Measurements from ENCODE around the gene NEK2. TPM values are rescaled to one million over a fixed set of nuclear protein-coding genes. Genes with fewer than 3 reads are reported as not detected.

NEK2 gene
- total and polyA plus RNA-seq, 4 donors = 0.61 to 5.9 (median 0.83) TPM

DNA sequence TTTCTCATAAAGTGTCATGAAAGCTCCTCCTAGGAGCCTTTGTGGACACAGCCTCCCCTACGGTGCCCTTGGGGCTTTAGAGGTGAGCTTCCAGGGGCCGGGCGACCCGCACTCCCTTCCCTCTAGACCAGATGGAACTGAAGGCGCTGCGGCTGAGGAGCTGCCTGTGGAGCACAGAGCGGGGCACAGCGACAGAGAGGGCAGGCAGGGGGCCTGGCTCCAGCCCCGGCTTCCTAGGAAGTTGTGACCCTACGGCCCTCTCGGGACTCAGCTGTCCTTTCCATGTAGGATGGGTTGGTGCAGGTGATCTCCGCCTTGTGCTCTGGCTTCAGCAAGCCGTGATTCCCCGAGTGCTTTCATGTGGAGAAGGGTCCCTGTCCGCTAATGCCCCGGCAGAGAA, 23.6 kb upstream of the NEK2 start:
- TF ChIP-seq CTCF (IDR thresholded peaks at IDR 0.05; ENCODE audit: control extremely low read depth, extremely low read depth) = no peak
- WGBS, 2 donors = 61 to 68% methylated on average over 16 of the region's 16 CpGs
- H3K4me3 ChIP-seq = no peak overlapping the region
- ATAC-seq (ENCODE audit: insufficient read depth, low FRiP score) = no peak
- H3K27me3 ChIP-seq (ENCODE audit: control insufficient read depth in 3 of 3, insufficient read depth in 3 of 3, low read length in 2 of 3) = peaks cover 0 to 25% (median 0%) of the 10 kb centered on the region in 3 donors
- H3K27ac ChIP-seq (ENCODE audit: low read depth in 1 of 2, low read length in 1 of 2) = no peak overlapping the region
- DNase-seq = no peak
- H3K9me3 ChIP-seq (ENCODE audit: control insufficient read depth in 4 of 4, insufficient read depth in 3 of 4, low read length in 3 of 4) = no peaks in the 10 kb centered on the region
- H3K36me3 ChIP-seq (ENCODE audit: control insufficient read depth in 4 of 4, insufficient read depth in 4 of 4, low read length in 4 of 4) = no peaks in the 10 kb centered on the region
- H3K4me1 ChIP-seq (ENCODE audit: control insufficient read depth in 5 of 5, insufficient read depth in 5 of 5, low read length in 5 of 5) = peaks cover 0 to 6% (median 0%) of the 10 kb centered on the region in 5 donors
- H3K9ac ChIP-seq (ENCODE audit: insufficient read depth in 1 of 2, low read length in 2 of 2) = no peak overlapping the region

DNA sequence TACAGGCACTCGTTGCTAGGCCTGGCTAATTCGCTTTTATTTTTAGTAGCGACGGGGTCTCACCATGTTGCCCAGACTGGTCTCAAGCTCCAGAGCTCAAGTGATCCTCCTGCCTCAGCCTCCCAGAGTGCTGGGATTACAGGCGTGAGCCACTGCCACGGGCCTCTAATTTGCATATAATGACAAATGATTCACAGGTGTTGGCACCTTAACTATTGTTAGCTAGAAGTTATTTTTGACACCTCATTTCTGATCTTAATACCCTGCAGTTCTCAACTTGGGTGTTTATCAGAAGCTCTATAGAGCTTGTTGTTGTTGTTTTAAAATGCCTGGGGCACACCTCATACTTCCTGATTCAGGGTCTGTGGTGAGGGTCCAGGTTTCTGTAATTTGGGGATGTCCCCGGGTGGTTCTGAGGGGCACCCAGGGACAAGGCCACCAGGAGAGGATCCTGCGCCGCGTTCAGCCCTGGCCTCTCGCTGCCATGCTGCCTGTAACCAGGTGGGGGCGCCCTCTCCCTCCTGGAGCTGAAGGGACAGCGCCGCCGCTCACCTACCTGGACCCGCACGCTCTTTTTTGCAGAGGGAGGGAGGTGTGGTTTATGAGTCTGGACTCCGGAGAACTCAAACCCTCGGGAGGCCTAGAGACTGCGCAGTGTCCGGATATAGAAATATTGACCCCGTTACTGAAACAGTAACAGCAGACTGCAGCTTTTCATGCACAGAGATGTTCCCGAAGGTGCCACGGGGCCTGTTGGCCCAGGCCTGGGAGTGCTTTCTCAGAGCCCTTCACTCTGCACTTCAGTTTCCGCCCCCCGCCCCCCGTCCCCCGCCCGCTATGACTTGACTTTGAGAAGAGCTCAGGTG, 23.0 kb upstream of the NEK2 start:
- DNase-seq (peak; percentile 52 to 69 (median 61)), ATAC-seq (ENCODE audit: insufficient read depth, low FRiP score) (peak; percentile 94)
- 20 to 22% methylated on average over 29 of the region's 29 CpGs for WGBS, 2 donors
- no peak overlapping the region for H3K4me3 ChIP-seq
- TF ChIP-seq CTCF (IDR thresholded peaks at IDR 0.05; ENCODE audit: control extremely low read depth, extremely low read depth) = peak; percentile 78
- H3K9me3 ChIP-seq (ENCODE audit: control insufficient read depth in 4 of 4, insufficient read depth in 3 of 4, low read length in 3 of 4) = no peaks in the 10 kb centered on the region
- peaks cover 0 to 6% (median 0%) of the 10 kb centered on the region in 5 donors for H3K4me1 ChIP-seq (ENCODE audit: control insufficient read depth in 5 of 5, insufficient read depth in 5 of 5, low read length in 5 of 5)
- H3K27me3 ChIP-seq (ENCODE audit: control insufficient read depth in 3 of 3, insufficient read depth in 3 of 3, low read length in 2 of 3) = peaks cover 0 to 25% (median 0%) of the 10 kb centered on the region in 3 donors
- no peaks in the 10 kb centered on the region for H3K36me3 ChIP-seq (ENCODE audit: control insufficient read depth in 4 of 4, insufficient read depth in 4 of 4, low read length in 4 of 4)
- H3K27ac ChIP-seq (ENCODE audit: low read depth in 1 of 2, low read length in 1 of 2) = no peak overlapping the region
- no peak overlapping the region for H3K9ac ChIP-seq (ENCODE audit: insufficient read depth in 1 of 2, low read length in 2 of 2)

- Histone ChIP-seq H3K36me3 (ENCODE audit: control insufficient read depth in 4 of 4, insufficient read depth in 4 of 4, low read length in 4 of 4) (no peaks in the 10 kb centered on the region), H3K9me3 (ENCODE audit: control insufficient read depth in 4 of 4, insufficient read depth in 3 of 4, low read length in 3 of 4) (no peaks in the 10 kb centered on the region), H3K4me1 (ENCODE audit: control insufficient read depth in 5 of 5, insufficient read depth in 5 of 5, low read length in 5 of 5) (peaks cover 0 to 6% (median 0%) of the 10 kb centered on the region in 5 donors), H3K27ac (ENCODE audit: low read depth in 1 of 2, low read length in 1 of 2) (no peak overlapping the region), H3K4me3 (no peak overlapping the region), H3K27me3 (ENCODE audit: control insufficient read depth in 3 of 3, insufficient read depth in 3 of 3, low read length in 2 of 3) (peaks cover 0 to 25% (median 0%) of the 10 kb centered on the region in 3 donors), H3K9ac (ENCODE audit: insufficient read depth in 1 of 2, low read length in 2 of 2) (no peak overlapping the region)
- DNase-seq = peak in 1 of 3 donors; percentile 12
- ATAC-seq (ENCODE audit: insufficient read depth, low FRiP score) = no peak
- 73 to 83% methylated on average over 1 of the region's 1 CpG for WGBS, 2 donors
- TF ChIP-seq CTCF (IDR thresholded peaks at IDR 0.05; ENCODE audit: control extremely low read depth, extremely low read depth) = no peak
Measured at GRCh38 chr1:211697356-211697755, 21.9 kb upstream of the NEK2 start.
